NCI-H526 treated with DMSO at 0.1 percent for 48 hours (cell line): Measurements from ENCODE around the gene BCR.
A peak's percentile ranks its signal among the peaks of the same experiment; 100 is the strongest.
"Not testable (repeated sequence)": the region's sequence is repeated elsewhere in the genome, so short reads cannot be mapped to it uniquely, and the experiment has no call there.

Experiments
- DNase-seq: peaks from one replicate; lab custom pipeline; 2025; lab: John Stamatoyannopoulos, UW

Gene BCR

DNA sequence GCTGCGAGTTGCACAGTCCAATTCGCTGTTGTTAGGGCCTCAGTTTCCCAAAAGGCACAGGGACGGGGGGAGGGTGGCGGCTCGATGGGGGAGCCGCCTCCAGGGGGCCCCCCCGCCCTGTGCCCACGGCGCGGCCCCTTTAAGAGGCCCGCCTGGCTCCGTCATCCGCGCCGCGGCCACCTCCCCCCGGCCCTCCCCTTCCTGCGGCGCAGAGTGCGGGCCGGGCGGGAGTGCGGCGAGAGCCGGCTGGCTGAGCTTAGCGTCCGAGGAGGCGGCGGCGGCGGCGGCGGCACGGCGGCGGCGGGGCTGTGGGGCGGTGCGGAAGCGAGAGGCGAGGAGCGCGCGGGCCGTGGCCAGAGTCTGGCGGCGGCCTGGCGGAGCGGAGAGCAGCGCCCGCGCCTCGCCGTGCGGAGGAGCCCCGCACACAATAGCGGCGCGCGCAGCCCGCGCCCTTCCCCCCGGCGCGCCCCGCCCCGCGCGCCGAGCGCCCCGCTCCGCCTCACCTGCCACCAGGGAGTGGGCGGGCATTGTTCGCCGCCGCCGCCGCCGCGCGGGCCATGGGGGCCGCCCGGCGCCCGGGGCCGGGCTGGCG is at the start of gene BCR:
Gene BCR, plus strand, starts transcription at position 209 of the 592 bp plus-strand sequence. CDS start 452 bp downstream, outside the sequence.
- no peak for DNase-seq

- DNase-seq: no peak
Observed at GRCh38 chr22:23130697-23131096, 49.6 kb upstream of the BCR start.

- DNase-seq: no peak
Observed at GRCh38 chr22:23131931-23132330, 48.4 kb upstream of the BCR start.

DNA sequence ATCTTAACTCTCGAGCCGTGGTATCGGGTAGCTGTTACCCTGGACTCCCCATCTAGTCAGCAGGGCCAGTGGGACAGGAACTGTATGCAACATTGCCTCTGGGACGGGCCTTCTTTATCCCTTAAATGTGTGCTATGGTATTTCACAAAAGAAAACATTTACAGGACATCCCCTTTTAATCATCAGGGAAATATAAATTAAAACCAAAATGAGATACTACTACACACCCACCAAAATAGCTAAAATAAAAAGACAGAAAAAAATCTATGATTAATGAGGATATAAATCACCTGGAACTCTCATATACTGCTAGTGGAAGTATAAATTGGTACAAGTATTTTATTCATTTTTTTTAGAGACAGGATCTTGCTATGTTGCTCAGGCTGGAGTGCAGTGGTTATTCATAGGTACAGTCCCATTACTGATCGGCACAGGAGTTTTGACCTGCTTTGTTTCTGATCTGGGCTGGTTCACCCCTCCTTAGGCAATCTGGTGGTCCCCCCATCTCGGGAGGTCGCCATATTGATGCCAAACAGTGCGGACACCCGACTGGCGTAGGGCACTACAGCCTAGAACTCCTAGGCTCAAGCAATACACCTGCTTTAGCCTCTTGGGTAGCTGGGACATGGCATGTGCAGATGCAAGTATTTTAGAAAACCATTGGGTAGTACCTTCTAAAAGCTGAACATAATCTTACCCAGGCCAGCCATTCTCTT is 47.8 kb upstream of the BCR start:
- no peak for DNase-seq

DNA sequence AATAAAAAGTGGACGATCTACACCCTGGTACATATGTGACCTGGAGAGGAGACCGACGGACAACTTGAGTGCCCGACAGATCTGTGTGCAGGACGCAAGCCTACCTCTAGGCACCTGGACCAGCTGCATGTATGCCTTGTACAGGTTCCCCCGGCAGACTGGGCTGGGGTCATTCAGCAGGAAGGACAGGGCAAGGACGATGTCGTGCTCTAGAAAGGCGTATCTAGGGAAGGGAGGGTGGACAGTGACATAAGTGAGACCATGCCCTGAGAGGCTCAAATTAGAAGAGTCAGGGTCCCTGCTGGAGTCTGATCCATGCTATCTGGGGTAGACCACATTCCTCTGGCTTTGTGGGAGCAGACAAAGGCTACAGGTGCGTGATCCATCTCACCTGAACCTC is 46.4 kb upstream of the BCR start:
- DNase-seq: no peak

GRCh38 chr22:23136991-23137390 is 43.3 kb upstream of the BCR start:
- not testable (repeated sequence) for DNase-seq

DNA sequence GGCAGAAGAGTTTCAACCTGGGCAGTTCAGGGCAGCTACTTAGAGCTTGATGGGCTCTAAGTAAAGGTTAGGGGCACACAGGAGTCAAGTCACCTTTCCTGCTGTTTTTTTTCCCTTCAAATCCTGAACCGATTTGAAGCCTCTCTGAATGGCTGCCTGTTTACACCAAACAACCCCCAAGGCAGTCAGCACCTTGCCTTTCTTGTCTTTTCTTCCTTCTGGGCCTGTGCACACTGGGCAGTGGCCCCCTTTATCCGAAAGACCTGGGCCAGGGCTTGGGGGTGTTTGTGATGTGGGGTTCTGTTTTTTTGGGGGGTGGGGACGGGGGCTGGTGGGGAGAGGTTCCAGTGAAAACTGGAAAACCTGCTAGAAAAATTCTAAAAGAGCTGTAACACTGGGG is 42.8 kb upstream of the BCR start:
- DNase-seq: no peak

GRCh38 chr22:23137905-23138561 is 42.3 kb upstream of the BCR start:
- DNase-seq: no peak

DNA sequence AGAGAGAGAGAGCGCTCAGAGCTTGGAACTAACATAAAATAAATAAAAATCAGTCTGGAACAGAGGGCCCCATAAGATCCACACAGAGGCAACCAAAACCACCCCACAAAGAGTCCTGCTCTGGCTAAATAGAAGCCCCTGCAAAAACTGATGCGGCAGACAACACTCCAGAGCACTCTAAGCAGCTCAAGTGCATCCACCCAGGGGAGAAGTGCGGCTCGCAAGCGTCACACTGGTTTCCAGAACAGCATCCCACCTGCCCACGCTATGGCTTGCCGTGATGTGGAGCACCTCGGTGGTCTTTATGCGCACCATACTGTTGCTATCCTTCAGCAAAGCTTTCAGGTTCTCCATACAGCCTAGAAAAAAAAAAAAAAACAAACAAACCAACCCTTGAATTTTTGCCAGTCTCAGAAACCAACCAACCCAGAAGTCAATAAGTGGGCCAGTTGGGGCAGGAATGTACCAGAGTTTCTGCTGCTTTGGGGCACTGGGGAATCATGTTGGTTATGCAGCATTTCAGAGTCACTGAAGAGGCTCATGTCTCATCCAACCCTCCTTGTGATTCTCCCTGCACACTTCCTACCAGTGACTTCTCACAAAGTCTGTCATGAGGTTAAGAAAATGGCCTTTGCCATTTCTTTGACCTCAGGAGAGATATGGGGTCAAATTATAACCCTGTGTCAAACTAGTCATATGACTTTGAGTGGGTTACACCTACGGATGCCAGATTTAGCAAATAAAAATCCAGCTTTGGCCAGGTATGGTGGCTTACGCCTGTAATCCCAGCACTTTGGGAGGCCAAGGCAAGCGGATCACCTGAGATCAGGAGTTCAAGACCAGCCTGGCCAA is 41.5 kb upstream of the BCR start:
- no peak for DNase-seq

GRCh38 chr22:23140385-23140784 is 39.9 kb upstream of the BCR start:
- DNase-seq: no peak

DNA sequence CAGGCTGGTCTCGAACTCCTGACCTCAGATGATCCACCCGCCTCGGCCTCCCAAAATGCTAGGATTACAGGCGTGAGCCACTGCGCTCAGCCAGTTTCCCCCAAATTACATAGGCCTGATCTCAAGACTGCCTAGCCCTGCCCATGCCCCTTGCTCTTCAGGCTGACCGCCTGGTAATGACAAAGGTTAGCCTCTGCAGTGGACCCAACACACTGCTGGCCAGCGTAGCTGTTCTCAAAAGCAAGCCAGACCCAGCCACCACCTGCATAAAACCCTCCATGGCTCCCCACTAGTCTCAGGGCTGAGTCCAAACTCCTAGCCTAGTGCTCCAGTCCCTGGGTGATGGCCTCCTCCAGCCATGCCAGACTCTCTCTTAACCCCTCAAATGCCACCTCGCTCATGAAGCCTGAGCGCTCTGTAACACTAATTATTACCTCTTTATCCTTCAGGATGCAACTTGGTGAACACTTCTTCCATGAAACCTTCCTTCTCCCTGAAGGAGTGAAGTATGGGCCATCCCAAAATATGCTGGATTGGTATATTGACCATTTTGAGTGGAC is 37.7 kb upstream of the BCR start:
- DNase-seq: no peak

GRCh38 chr22:23143119-23143518 is 37.2 kb upstream of the BCR start:
- DNase-seq: no peak

DNA sequence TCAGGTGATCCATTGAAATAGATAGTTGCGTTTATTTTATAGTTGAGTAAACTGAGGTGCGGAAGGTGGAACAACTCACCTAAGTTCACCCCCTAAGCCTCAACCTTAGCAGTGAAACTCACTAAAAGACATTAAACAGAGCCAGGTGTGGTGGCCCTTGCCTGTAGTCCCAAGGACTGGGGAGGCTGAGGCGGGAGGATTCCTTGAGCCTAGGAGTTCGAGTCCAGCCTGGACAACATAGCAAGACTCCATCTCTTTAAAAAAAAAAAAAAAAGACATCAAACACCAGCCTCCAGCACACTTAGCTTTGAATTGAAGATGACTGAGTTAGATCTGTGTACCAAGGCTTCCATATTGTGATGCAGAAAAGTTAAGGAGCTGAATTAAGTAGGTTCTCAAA is 35.9 kb upstream of the BCR start:
- no peak for DNase-seq

GRCh38 chr22:23144932-23145877 is 35.1 kb upstream of the BCR start, which contains the start of gene RAB36:
TSS of gene RAB36 (plus strand) at chr22:23145477. CDS start at chr22:23146617, 1,140 bp downstream.
- DNase-seq: peak; percentile 94

GRCh38 chr22:23145878-23146470 is 34.3 kb upstream of the BCR start:
- DNase-seq: no peak

- DNase-seq: no peak
Observed at GRCh38 chr22:23146478-23147205, 33.7 kb upstream of the BCR start.

DNA sequence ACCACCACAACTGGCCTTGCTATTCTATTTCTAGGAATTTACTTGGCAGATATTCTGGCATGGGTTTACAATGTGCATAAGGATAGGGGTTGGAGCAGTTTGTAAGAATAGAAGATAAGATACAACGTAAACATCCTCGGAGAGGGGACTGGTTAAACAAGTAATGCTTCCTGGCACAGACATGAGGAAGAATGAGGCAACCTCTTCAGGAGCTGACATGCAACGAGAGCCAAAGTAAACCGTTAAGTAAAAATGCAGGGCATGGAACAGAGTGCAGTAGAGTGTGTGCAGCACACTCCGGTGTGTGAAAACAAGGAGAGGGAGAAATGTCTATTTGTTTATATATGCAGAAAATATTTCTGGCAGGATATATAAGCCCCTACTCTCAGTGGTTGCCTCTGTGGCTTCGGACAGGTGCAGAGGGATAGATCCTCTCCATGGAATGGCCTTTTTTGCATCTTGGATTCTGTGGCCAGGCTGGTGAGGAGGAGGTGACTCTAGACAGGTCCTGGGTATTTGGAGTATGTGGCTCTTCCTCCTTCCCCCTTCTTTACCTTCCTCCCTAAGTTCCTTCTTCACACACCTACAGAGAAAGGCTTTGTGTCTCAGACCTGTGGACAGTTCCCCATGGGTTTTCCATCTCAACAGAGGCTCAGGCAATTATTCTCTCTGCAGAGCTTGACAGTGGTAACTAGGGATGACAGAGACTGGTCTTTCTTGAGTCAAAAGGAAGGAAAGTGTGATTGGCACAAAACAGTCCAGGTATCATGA is 32.5 kb upstream of the BCR start:
- DNase-seq: peak; percentile 2

DNA sequence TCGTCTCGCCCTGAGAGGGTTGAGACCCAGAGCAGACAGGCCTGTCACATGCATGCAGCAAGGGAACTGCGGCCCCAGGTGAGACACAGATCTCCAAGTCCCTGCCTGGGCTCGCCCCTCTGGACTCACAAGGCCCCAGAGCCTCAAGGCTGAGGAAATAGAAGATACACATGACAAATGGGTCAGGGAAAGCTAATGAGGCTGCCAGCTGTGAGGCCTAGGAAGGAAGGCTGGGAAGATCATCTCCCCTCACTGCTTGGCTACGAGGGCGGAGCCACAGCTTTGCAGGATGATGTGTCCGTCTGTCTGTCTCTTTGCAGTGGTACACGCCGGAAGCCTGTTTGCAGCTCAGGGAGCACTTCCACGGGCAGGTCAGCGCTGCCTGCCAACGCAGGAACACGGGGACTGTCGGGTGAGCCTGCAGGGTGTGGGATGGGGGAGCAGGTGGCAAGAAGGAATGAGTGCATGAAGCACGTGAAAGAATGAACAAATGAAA is 30.5 kb upstream of the BCR start:
- DNase-seq: no peak

DNA sequence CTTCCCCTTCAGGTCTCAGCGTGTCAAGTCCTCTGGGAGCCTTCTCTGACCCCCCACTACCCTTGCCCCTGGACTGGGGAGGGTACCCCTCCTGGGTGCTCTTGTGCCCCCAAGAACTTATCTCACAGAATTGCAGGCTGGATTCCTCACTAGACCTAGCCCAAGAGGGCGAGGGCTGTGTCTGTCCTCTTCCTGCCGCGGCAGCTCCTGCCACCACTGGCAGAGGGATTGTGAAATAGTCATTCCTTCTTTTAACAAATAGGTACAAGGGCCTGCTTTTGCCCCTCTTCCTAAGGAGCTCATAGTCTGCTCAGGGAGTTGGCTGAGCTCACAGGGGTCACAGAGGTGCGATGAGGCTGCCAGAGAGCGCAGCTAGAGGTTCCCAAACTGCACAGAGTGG is 29.5 kb upstream of the BCR start:
- no peak for DNase-seq
